Gastroesophageal sphincter (tissue), 3 donors: ENCODE data around the gene ABL1.

Experiments used
- CTCF ChIP-seq, 4 experiments: fragments of 200-600 bp in 2 of 4; fragments of 450-650 bp in 2 of 4; sonication (generic) in 1 of 4; IDR thresholded peaks; one replicate each; pipeline ENCODE4 v1.5.1; 2017 to 2019; ENCODE audit warnings: antibody characterized with exemption in 4 of 4, mild to moderate bottlenecking in 2 of 4, moderate library complexity in 2 of 4
- POLR2A ChIP-seq, 2 donors: fragments of 450-650 bp; IDR thresholded peaks; one replicate each; pipeline ENCODE4 v1.6.1; 2017; ENCODE audit warnings: antibody characterized with exemption in 2 of 2, mild to moderate bottlenecking in 2 of 2, moderate library complexity in 1 of 2
- POLR2AphosphoS5 ChIP-seq: sonication (generic); formaldehyde crosslinking; IDR thresholded peaks from one replicate; pipeline ENCODE4 v1.6.1; 2017; ENCODE audit warnings: antibody characterized with exemption

GRCh38 chr9:130823435-130823834, 11.6 kb upstream of the ABL1 start:
- TF ChIP-seq CTCF (IDR thresholded peaks at IDR 0.05), result no peak
- TF ChIP-seq POLR2A (IDR thresholded peaks at IDR 0.05), result no peak
- no peak for TF ChIP-seq POLR2AphosphoS5
